Spleen (tissue), 7 donors: ENCODE data around the gene RALB.

Experiments used
- POLR2A ChIP-seq, 3 donors: fragments of 450-650 bp; IDR thresholded peaks; one replicate each; pipeline ENCODE4 v1.5.1; 2017; ENCODE audit warnings: antibody characterized with exemption in 3 of 3, mild to moderate bottlenecking in 1 of 3
- TF ChIP-seq, protein P1 (sequence below), 11 experiments: fragments of 200-600 bp in 7 of 11; fragments of 450-650 bp in 4 of 11; sonication (generic) in 4 of 11; IDR thresholded peaks in 8 of 11; conservative IDR thresholded peaks in 3 of 11; 1 replicate in 7 of 11; 2 replicates in 4 of 11; pipeline versions ENCODE4 v1.4.0 to v1.8.0; 2016 to 2021; ENCODE audit warnings: antibody characterized with exemption in 11 of 11, inconsistent platforms in 4 of 11, mild to moderate bottlenecking in 1 of 11
- donor health status: DM: no; HTN: no; CAD: no; lungs with moderate emphysema.
- donor health status: DM: no; HTN: no; CAD: no.
- donor health status: DM: no; HTN: no; CAD: no.

DNA sequence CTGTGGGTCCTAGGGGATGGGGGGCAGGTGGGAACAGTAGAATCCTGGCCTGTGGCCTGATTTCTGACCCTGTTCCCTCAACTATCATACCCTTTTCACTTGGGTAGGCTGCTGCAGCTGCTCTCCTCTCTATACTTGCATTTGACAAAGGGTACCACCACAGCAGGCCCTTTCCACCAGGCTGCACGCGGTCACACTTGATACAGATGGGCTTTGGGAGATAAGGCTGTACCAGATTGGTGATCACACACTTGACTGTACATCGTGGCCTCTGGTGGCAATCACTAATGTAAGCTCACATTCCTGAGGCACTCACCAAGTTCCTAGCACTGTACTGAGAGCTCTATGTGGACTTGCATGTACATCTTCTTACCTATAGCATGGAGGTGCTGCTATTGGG is 1.6 kb upstream of the RALB start:
- no peak for TF ChIP-seq POLR2A (IDR thresholded peaks at IDR 0.05)
- TF ChIP-seq, protein P1, sequence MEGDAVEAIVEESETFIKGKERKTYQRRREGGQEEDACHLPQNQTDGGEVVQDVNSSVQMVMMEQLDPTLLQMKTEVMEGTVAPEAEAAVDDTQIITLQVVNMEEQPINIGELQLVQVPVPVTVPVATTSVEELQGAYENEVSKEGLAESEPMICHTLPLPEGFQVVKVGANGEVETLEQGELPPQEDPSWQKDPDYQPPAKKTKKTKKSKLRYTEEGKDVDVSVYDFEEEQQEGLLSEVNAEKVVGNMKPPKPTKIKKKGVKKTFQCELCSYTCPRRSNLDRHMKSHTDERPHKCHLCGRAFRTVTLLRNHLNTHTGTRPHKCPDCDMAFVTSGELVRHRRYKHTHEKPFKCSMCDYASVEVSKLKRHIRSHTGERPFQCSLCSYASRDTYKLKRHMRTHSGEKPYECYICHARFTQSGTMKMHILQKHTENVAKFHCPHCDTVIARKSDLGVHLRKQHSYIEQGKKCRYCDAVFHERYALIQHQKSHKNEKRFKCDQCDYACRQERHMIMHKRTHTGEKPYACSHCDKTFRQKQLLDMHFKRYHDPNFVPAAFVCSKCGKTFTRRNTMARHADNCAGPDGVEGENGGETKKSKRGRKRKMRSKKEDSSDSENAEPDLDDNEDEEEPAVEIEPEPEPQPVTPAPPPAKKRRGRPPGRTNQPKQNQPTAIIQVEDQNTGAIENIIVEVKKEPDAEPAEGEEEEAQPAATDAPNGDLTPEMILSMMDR (IDR thresholded peaks at IDR 0.05 in 8 of 11, conservative IDR thresholded peaks at IDR 0.05 in 3 of 11), result no peak
